ENCODE measurements around the gene C1orf159.

C1orf159 gene

GRCh38 chr1:1132042-1132950 lies 16.4 kb upstream of the C1orf159 start:
- DNase-seq (ENCODE audit: low read depth in 3 of 3): no peak

- DNase-seq (ENCODE audit: low read depth in 3 of 3): no peak
These were observed 14.6 kb upstream of the C1orf159 start for GRCh38 chr1:1130206-1131120.

- DNase-seq (ENCODE audit: low read depth in 3 of 3): no peak
These were observed 13.5 kb upstream of the C1orf159 start for GRCh38 chr1:1129381-1129821.

- DNase-seq (ENCODE audit: low read depth in 3 of 3): no peak
These were observed 12.7 kb upstream of the C1orf159 start for GRCh38 chr1:1128454-1129139.

- no peak for DNase-seq (ENCODE audit: low read depth in 3 of 3)
These were observed 11.9 kb upstream of the C1orf159 start for GRCh38 chr1:1127551-1128451.

- DNase-seq (ENCODE audit: low read depth in 3 of 3): no peak
These were observed 10.1 kb upstream of the C1orf159 start for GRCh38 chr1:1125945-1126344.

GRCh38 chr1:1124786-1125642 lies 9.1 kb upstream of the C1orf159 start:
- DNase-seq (ENCODE audit: low read depth in 3 of 3): no peak

- DNase-seq (ENCODE audit: low read depth in 3 of 3): no peak
These were observed 8.6 kb upstream of the C1orf159 start for GRCh38 chr1:1124508-1124785.

- DNase-seq (ENCODE audit: low read depth in 3 of 3): no peak
These were observed 8.0 kb upstream of the C1orf159 start for GRCh38 chr1:1123581-1124507.

- DNase-seq (ENCODE audit: low read depth in 3 of 3): no peak
These were observed 7.1 kb upstream of the C1orf159 start for GRCh38 chr1:1122981-1123480.

- DNase-seq (ENCODE audit: low read depth in 3 of 3): peak; percentile 68 to 88 (median 76)
These were observed 6.4 kb upstream of the C1orf159 start for GRCh38 chr1:1122078-1122811.

GRCh38 chr1:1121611-1122077 lies 5.8 kb upstream of the C1orf159 start:
- DNase-seq (ENCODE audit: low read depth in 3 of 3): no peak

- DNase-seq (ENCODE audit: low read depth in 3 of 3): no peak
These were observed 5.1 kb upstream of the C1orf159 start for GRCh38 chr1:1120866-1121591.

GRCh38 chr1:1120096-1120495 lies 4.2 kb upstream of the C1orf159 start:
- DNase-seq (ENCODE audit: low read depth in 3 of 3): no peak

- no peak for DNase-seq (ENCODE audit: low read depth in 3 of 3)
These were observed 3.5 kb upstream of the C1orf159 start for GRCh38 chr1:1119272-1119890.

GRCh38 chr1:1118876-1119220 lies 3.0 kb upstream of the C1orf159 start:
- DNase-seq (ENCODE audit: low read depth in 3 of 3): no peak
